HepG2 (cell line): ENCODE results near the gene GADL1. TPM values are rescaled to one million over a fixed set of nuclear protein-coding genes. Genes with fewer than 3 reads are reported as not detected.

Experiments
- ATAC-seq: fragments of 200-7000 bp; cut with Tn5 transposase; 3 replicates; pipeline ENCODE4 v1.9.1; 2020; ENCODE audit warnings: mild to moderate bottlenecking, moderate library complexity
- BruUV-seq: library from RNA; stranded (reverse); fragments of 400-500 nt; replicated peaks from 2 replicates; lab custom pipeline; 2021; lab: Mats Ljungman, UMichigan
- CTCF ChIA-PET: fragments of 300-600 bp; formaldehyde crosslinking; extraction: SDS; loops from one replicate; lab custom pipeline; 2021; ENCODE audit warnings: low total read pairs, inconsistent platforms, low intra/inter-chr PET ratio; lab: Yijun Ruan, JAX
- POLR2A ChIA-PET: fragments of 350-600 bp; sonication (Branson Sonifier 250); formaldehyde crosslinking; loops from one replicate; lab custom pipeline; 2020; ENCODE audit warnings: antibody characterized with exemption, inconsistent platforms; lab: Yijun Ruan, JAX
- DNase-seq: peaks from one replicate; pipeline ENCODE4 v3.0.0-alpha.2; 2015; ENCODE audit warnings: low spot score
- FAIRE-seq: peaks from 3 replicates; lab custom pipeline; 2011; peaks lifted over from hg19 to GRCh38; lab: Jason Lieb, UNC
- H2AFZ ChIP-seq: one replicate; pipeline ENCODE4 v1.6.1; 2011; ENCODE audit warnings: low read length, inconsistent platforms
- H3K27ac ChIP-seq: fragments of 300-600 bp; 3 replicates; pipeline ENCODE4 v1.8.0; 2011; ENCODE audit warnings: mixed run types, mild to moderate bottlenecking, mixed read lengths, low read length, inconsistent platforms; ENCODE audit not compliant: insufficient read depth; ENCODE audit errors: extremely low read length
- H3K27me3 ChIP-seq, 2 experiments: fragments of 200-600 bp in 1 of 2; 2 replicates in 1 of 2; 3 replicates in 1 of 2; pipeline versions ENCODE4 v1.6.0 to v1.8.0; 2011; ENCODE audit warnings: low read length in 2 of 2, mild to moderate bottlenecking in 2 of 2, moderate library complexity in 2 of 2, inconsistent platforms in 1 of 2; ENCODE audit not compliant: insufficient read depth in 2 of 2, control insufficient read depth in 1 of 2
- H3K36me3 ChIP-seq, 2 experiments: fragments of 200-600 bp in 1 of 2; replicated peaks in 1 of 2; 2 replicates in 1 of 2; 3 replicates in 1 of 2; pipeline versions ENCODE4 v1.5.1 to v1.8.0; 2011; ENCODE audit warnings: low read length in 2 of 2, inconsistent platforms in 1 of 2; ENCODE audit not compliant: insufficient read depth in 2 of 2, control insufficient read depth in 1 of 2
- H3K4me1 ChIP-seq: 2 replicates; pipeline ENCODE4 v1.5.1; 2012; ENCODE audit warnings: low read length, inconsistent platforms; ENCODE audit not compliant: insufficient read depth
- H3K4me2 ChIP-seq: 2 replicates; pipeline ENCODE4 v1.6.0; 2011; ENCODE audit warnings: low read depth, low read length, inconsistent platforms
- H3K4me3 ChIP-seq, 3 experiments: fragments of 200-600 bp in 1 of 3; sonication (generic), shearing (Covaris generic) in 1 of 3; replicated peaks in 1 of 3; 2 replicates each; pipeline ENCODE4 v1.5.1; 2011 to 2016; ENCODE audit warnings: low read length in 3 of 3, inconsistent platforms in 2 of 3, low read depth in 2 of 3, mild to moderate bottlenecking in 2 of 3, control low read depth in 1 of 3, mixed read lengths in 1 of 3; ENCODE audit not compliant: insufficient read depth in 1 of 3
- H3K79me2 ChIP-seq: one replicate; pipeline ENCODE4 v1.6.1; 2011; ENCODE audit warnings: low read length, inconsistent platforms; ENCODE audit not compliant: insufficient read depth
- H3K9ac ChIP-seq: 2 replicates; pipeline ENCODE4 v1.6.0; 2011; ENCODE audit warnings: mild to moderate bottlenecking, low read depth, low read length, inconsistent platforms; ENCODE audit not compliant: insufficient read depth
- H3K9me3 ChIP-seq: 2 replicates; pipeline ENCODE4 v1.5.1; 2012; ENCODE audit warnings: mild to moderate bottlenecking, low read length
- H4K20me1 ChIP-seq: 2 replicates; pipeline ENCODE4 v1.6.0; 2011; ENCODE audit warnings: inconsistent platforms, mild to moderate bottlenecking, low read length, moderate library complexity; ENCODE audit not compliant: insufficient read depth
- GRHL1 ChIP-seq: sonication (generic); formaldehyde crosslinking; conservative IDR thresholded peaks from 2 replicates; pipeline ENCODE4 v1.8.0; 2022; ENCODE audit warnings: missing genetic modification reagents
- HINFP ChIP-seq: sonication (generic); formaldehyde crosslinking; IDR thresholded peaks from 2 replicates; pipeline ENCODE4 v1.4.0; 2020; ENCODE audit warnings: low read depth, mild to moderate bottlenecking, missing genetic modification reagents
- HNRNPUL1 ChIP-seq: fragments of 200-400 bp; formaldehyde crosslinking; IDR thresholded peaks from 2 replicates; pipeline ENCODE4 v1.6.1; 2017; ENCODE audit warnings: low read depth, mild to moderate bottlenecking, low read length, moderate library complexity
- JDP2 ChIP-seq: sonication (generic); formaldehyde crosslinking; IDR thresholded peaks from 2 replicates; pipeline ENCODE4 v1.8.1; 2022; ENCODE audit warnings: missing genetic modification reagents, borderline replicate concordance
- MED8 ChIP-seq: sonication (generic); formaldehyde crosslinking; IDR thresholded peaks from 2 replicates; pipeline ENCODE4 v1.8.1; 2023; ENCODE audit warnings: mild to moderate bottlenecking, missing genetic modification reagents; ENCODE audit not compliant: insufficient replicate concordance
- MYC ChIP-seq: sonication (generic); formaldehyde crosslinking; IDR thresholded peaks from 2 replicates; pipeline ENCODE4 v1.9.0; 2021; ENCODE audit warnings: missing genetic modification reagents, borderline replicate concordance
- NCOR1 ChIP-seq: fragments of 200-600 bp; sonication (generic); IDR thresholded peaks from 2 replicates; pipeline ENCODE4 v1.7.0; 2017; ENCODE audit warnings: antibody characterized with exemption, low read length, borderline replicate concordance
- SIN3B ChIP-seq: fragments of 150-350 bp; IDR thresholded peaks from 2 replicates; pipeline ENCODE4 v1.6.1; 2014; ENCODE audit warnings: low read length
- SIX1 ChIP-seq: sonication (generic); formaldehyde crosslinking; IDR thresholded peaks from 2 replicates; pipeline ENCODE4 v1.4.0; 2020; ENCODE audit warnings: missing genetic modification reagents, borderline replicate concordance
- SOX13 ChIP-seq, 3 experiments: fragments of 450-650 bp in 1 of 3; sonication (generic) in 1 of 3; formaldehyde crosslinking in 1 of 3; IDR thresholded peaks in 2 of 3; conservative IDR thresholded peaks in 1 of 3; 2 replicates each; pipeline versions ENCODE4 v1.5.0 to v1.6.1; 2016 to 2020; ENCODE audit warnings: antibody characterized with exemption in 1 of 3, mild to moderate bottlenecking in 1 of 3, missing compliant biosample characterization in 1 of 3, missing genetic modification reagents in 1 of 3, moderate library complexity in 1 of 3
- ZNF260 ChIP-seq: sonication (generic); formaldehyde crosslinking; IDR thresholded peaks from 2 replicates; pipeline ENCODE4 v1.4.0; 2020; ENCODE audit warnings: missing genetic modification reagents, low read depth, mild to moderate bottlenecking, borderline replicate concordance
- ZNF629 ChIP-seq: sonication (generic); formaldehyde crosslinking; conservative IDR thresholded peaks from 2 replicates; pipeline ENCODE4 v1.5.0; 2020; ENCODE audit warnings: missing genetic modification reagents
- ZNF660 ChIP-seq: sonication (generic); formaldehyde crosslinking; IDR thresholded peaks from 2 replicates; pipeline ENCODE4 v1.5.1; 2020; ENCODE audit warnings: mild to moderate bottlenecking, low read depth, missing genetic modification reagents, borderline replicate concordance
- ZNF724P ChIP-seq: sonication (generic); formaldehyde crosslinking; IDR thresholded peaks from 2 replicates; pipeline ENCODE4 v1.8.0; 2022; ENCODE audit warnings: missing genetic modification reagents, borderline replicate concordance
- ZNF740 ChIP-seq: sonication (generic); formaldehyde crosslinking; IDR thresholded peaks from 2 replicates; pipeline ENCODE4 v1.4.0; 2020; ENCODE audit warnings: missing genetic modification reagents
- WGBS: methylation state at CpG from one replicate; pipeline ENCODE4 v1.1.6; 2017; ENCODE audit warnings: low lambda C conversion rate; 5-methylcytosine and 5-hydroxymethylcytosine counted together
- in situ Hi-C: cut with HindIII; loops from 2 replicates; pipeline ENCODE4 v1.10.0; 2017; ENCODE audit warnings: low pct_unique_long_range_greater_than_20kb; ENCODE audit not compliant: extremely low pct_ligation_motif_present
- intact Hi-C: fragments of 100-400 bp; cut with micrococcal nuclease; formaldehyde crosslinking; loops from one replicate; pipeline ENCODE4 v1.10.0; 2022; ENCODE audit not compliant: unreplicated experiment
- polyA plus RNA-seq, 8 experiments: library from polyadenylated mRNA; depleted of rRNA in 3 of 8; stranded (reverse) in 7 of 8; unstranded in 1 of 8; fragments of >200 nt; fragmentation: Illumina TruSeq in 4 of 8; extraction: Trizol in 4 of 8; gene quantifications; 2 replicates each; pipeline versions ENCODE4 v1.2.1 to v1.2.3, GENCODE V29; 2011 to 2016; ENCODE audit warnings: low read depth in 4 of 8, missing spikeins in 1 of 8, mixed read lengths in 1 of 8; ENCODE audit not compliant: insufficient read depth in 1 of 8
- total RNA-seq, 5 experiments: library from RNA; depleted of rRNA; stranded (reverse); fragments of >200 nt; fragmentation: Illumina TruSeq; extraction: Trizol; gene quantifications; 2 replicates each; pipeline ENCODE4 v1.2.3, GENCODE V29; 2016; ENCODE audit warnings: low read depth in 1 of 5

GADL1 gene
- total and polyA plus RNA-seq, 2 of the 13 experiments (the other 11 are each of a cell fraction or from before 2014, with no cell fraction given): not detected

GRCh38 chr3:30886888-30887287, 7.6 kb downstream of the GADL1 start:
- POLR2A ChIA-PET: no interaction called here
- Histone ChIP-seq H3K79me2 (no peaks in the 10 kb centered on the region), H3K9ac (no peak overlapping the region), H4K20me1 (no peaks in the 10 kb centered on the region), H3K4me1 (no peaks in the 10 kb centered on the region), H3K27me3 (peaks cover 0 to 4% of the 10 kb centered on the region in 2 experiments; a peak in 1 of 5 replicates), H3K36me3 (no peaks in the 10 kb centered on the region), H3K4me2 (no peak overlapping the region), H3K4me3 (no peak overlapping the region), H3K9me3 (no peaks in the 10 kb centered on the region), H2AFZ (no peak overlapping the region), H3K27ac (no peak overlapping the region)
- FAIRE-seq: no peak
- BruUV-seq: no TSS peak
- CTCF ChIA-PET: no interaction called here
- in situ Hi-C loops: no loop called here
- 0% methylated on average over 2 of the region's 2 CpGs for WGBS
- no peak for DNase-seq
- ATAC-seq: no peak
- intact Hi-C loops: no loop called here
- TF ChIP-seq MYC (CRISPR knock-in tag) (no peak), SIX1 (CRISPR knock-in tag) (no peak), ZNF260 (CRISPR knock-in tag) (no peak), SOX13 (IDR thresholded peaks at IDR 0.05) (no peak), SOX13 (CRISPR knock-in tag; conservative IDR thresholded peaks at IDR 0.05 in 1 of 2, IDR thresholded peaks at IDR 0.05 in 1 of 2) (no peak), MED8 (CRISPR knock-in tag) (no peak), JDP2 (CRISPR knock-in tag) (no peak), SIN3B (no peak)

- Histone ChIP-seq H3K36me3 (no peaks in the 10 kb centered on the region), H3K27ac (no peak overlapping the region), H4K20me1 (no peaks in the 10 kb centered on the region), H3K79me2 (no peaks in the 10 kb centered on the region), H3K4me3 (no peak overlapping the region), H3K27me3 (no peaks in the 10 kb centered on the region), H3K9me3 (no peaks in the 10 kb centered on the region), H3K4me1 (no peaks in the 10 kb centered on the region), H2AFZ (no peak overlapping the region), H3K9ac (no peak overlapping the region), H3K4me2 (no peak overlapping the region)
- no peak for FAIRE-seq
- no peak for ATAC-seq
- intact Hi-C loops: no loop called here
- in situ Hi-C loops: no loop called here
- no TSS peak for BruUV-seq
- ChIA-PET CTCF (no interaction called here), POLR2A (no interaction called here)
- DNase-seq: no peak
- 0% methylated on average over 1 of the region's 1 CpG for WGBS
- TF ChIP-seq NCOR1 (no peak), ZNF629 (CRISPR knock-in tag) (no peak), HINFP (no peak), HNRNPUL1 (no peak), ZNF660 (CRISPR knock-in tag) (no peak), ZNF724P (CRISPR knock-in tag) (no peak), ZNF740 (no peak), GRHL1 (CRISPR knock-in tag) (no peak)
These were observed 15.6 kb downstream of the GADL1 start for GRCh38 chr3:30878862-30879261.
